IMR-90 (cell line): ENCODE results near the gene SRSF3. TPM values are rescaled to one million over a fixed set of nuclear protein-coding genes. Genes with fewer than 3 reads are reported as not detected.

Source experiments
- ATAC-seq: fragments of 200-7000 bp; cut with Tn5 transposase; 2 replicates; pipeline ENCODE4 v1.9.1; 2020; ENCODE audit warnings: low read depth, mild to moderate bottlenecking, moderate library complexity
- BruUV-seq: library from RNA; stranded (reverse); fragments of 400-500 nt; replicated peaks from 2 replicates; lab custom pipeline; 2021; lab: Mats Ljungman, UMichigan
- CTCF ChIA-PET: fragments of 300-600 bp; formaldehyde crosslinking; extraction: SDS; loops from one replicate; lab custom pipeline; 2021; ENCODE audit warnings: antibody characterized with exemption; lab: Yijun Ruan, JAX
- POLR2A ChIA-PET: fragments of 300-600 bp; sonication (Branson Sonifier 250); formaldehyde crosslinking; loops from one replicate; lab custom pipeline; 2022; ENCODE audit warnings: antibody characterized with exemption; ENCODE audit not compliant: unreplicated experiment; lab: Charles Lee
- DNase-seq: peaks from one replicate; pipeline ENCODE4 v3.0.0; 2013
- H2AFZ ChIP-seq: replicated peaks from 2 replicates; pipeline ENCODE3; 2013; ENCODE audit warnings: low read length, mild to moderate bottlenecking; ENCODE audit not compliant: poor library complexity
- H2AK5ac ChIP-seq: 2 replicates; pipeline ENCODE4 v1.6.1; 2013; ENCODE audit warnings: low read depth, low read length, inconsistent platforms
- H2AK9ac ChIP-seq: replicated peaks from 2 replicates; pipeline ENCODE3; 2013; ENCODE audit warnings: mild to moderate bottlenecking, low read depth, low read length, moderate library complexity; ENCODE audit not compliant: poor library complexity
- H2BK120ac ChIP-seq: 2 replicates; pipeline ENCODE4 v1.6.1; 2013; ENCODE audit warnings: low read depth, low read length, inconsistent platforms
- H2BK15ac ChIP-seq: 3 replicates; pipeline ENCODE4 v1.6.1; 2013; ENCODE audit warnings: low read depth, low read length, inconsistent platforms
- H2BK20ac ChIP-seq: 2 replicates; pipeline ENCODE4 v1.6.1; 2013; ENCODE audit warnings: low read depth, mild to moderate bottlenecking, inconsistent platforms, low read length, moderate library complexity
- H2BK5ac ChIP-seq: 2 replicates; pipeline ENCODE4 v1.6.1; 2013; ENCODE audit warnings: mild to moderate bottlenecking, low read depth, low read length, inconsistent platforms; ENCODE audit not compliant: poor library complexity, severe bottlenecking
- H3K14ac ChIP-seq: replicated peaks from 2 replicates; pipeline ENCODE4 v1.6.1; 2013; ENCODE audit warnings: low read depth, low read length, inconsistent platforms
- H3K18ac ChIP-seq: 2 replicates; pipeline ENCODE4 v1.6.1; 2013; ENCODE audit warnings: low read depth, low read length, control low read depth
- H3K23ac ChIP-seq: 2 replicates; pipeline ENCODE4 v1.6.1; 2013; ENCODE audit warnings: low read depth, low read length, inconsistent platforms
- H3K27ac ChIP-seq: 2 replicates; pipeline ENCODE4 v1.5.1; 2013; ENCODE audit warnings: mild to moderate bottlenecking, control low read depth, low read length; ENCODE audit not compliant: insufficient read depth
- H3K27me3 ChIP-seq: 2 replicates; pipeline ENCODE4 v1.6.1; 2013; ENCODE audit warnings: low read length; ENCODE audit not compliant: control insufficient read depth, insufficient read depth
- H3K36me3 ChIP-seq: 2 replicates; pipeline ENCODE4 v1.6.1; 2013; ENCODE audit warnings: low read length, mixed read lengths; ENCODE audit not compliant: control insufficient read depth, insufficient read depth
- H3K4ac ChIP-seq: 2 replicates; pipeline ENCODE4 v1.6.1; 2013; ENCODE audit warnings: low read depth, low read length, inconsistent platforms
- H3K4me1 ChIP-seq: 2 replicates; pipeline ENCODE4 v1.6.1; 2013; ENCODE audit warnings: low read length, mixed read lengths; ENCODE audit not compliant: control insufficient read depth, insufficient read depth
- H3K4me2 ChIP-seq: 2 replicates; pipeline ENCODE4 v1.6.1; 2013; ENCODE audit warnings: low read depth, mild to moderate bottlenecking, control low read depth, low read length, moderate library complexity
- H3K4me3 ChIP-seq: 2 replicates; pipeline ENCODE4 v1.5.1; 2013; ENCODE audit warnings: low read depth, mild to moderate bottlenecking, control low read depth, low read length, moderate library complexity; ENCODE audit not compliant: insufficient read depth
- H3K56ac ChIP-seq: 2 replicates; pipeline ENCODE4 v1.6.1; 2013; ENCODE audit warnings: low read length, inconsistent platforms; ENCODE audit not compliant: insufficient read depth; ENCODE audit errors: extremely low read depth
- H3K79me1 ChIP-seq, 2 experiments: 2 replicates each; pipeline ENCODE4 v1.6.1; 2013; ENCODE audit warnings: low read length in 2 of 2, inconsistent platforms in 1 of 2, low read depth in 1 of 2
- H3K9ac ChIP-seq: 2 replicates; pipeline ENCODE4 v1.6.1; 2013; ENCODE audit warnings: low read depth, low read length, control low read depth
- H3K9me1 ChIP-seq: 2 replicates; pipeline ENCODE4 v1.6.1; 2013; ENCODE audit warnings: low read length, inconsistent platforms; ENCODE audit not compliant: insufficient read depth
- H3K9me3 ChIP-seq: 2 replicates; pipeline ENCODE4 v1.6.1; 2013; ENCODE audit warnings: low read length; ENCODE audit not compliant: control insufficient read depth, insufficient read depth
- H4K20me1 ChIP-seq: 2 replicates; pipeline ENCODE4 v1.6.1; 2013; ENCODE audit warnings: low read length, inconsistent platforms; ENCODE audit not compliant: insufficient read depth
- H4K5ac ChIP-seq: 2 replicates; pipeline ENCODE4 v1.6.1; 2013; ENCODE audit warnings: mild to moderate bottlenecking, low read depth, low read length, control low read depth
- H4K8ac ChIP-seq, 2 experiments: 2 replicates each; pipeline ENCODE4 v1.6.1; 2013; ENCODE audit warnings: low read depth in 2 of 2, low read length in 2 of 2, control low read depth in 1 of 2, inconsistent platforms in 1 of 2
- H4K91ac ChIP-seq: 2 replicates; pipeline ENCODE4 v1.6.1; 2013; ENCODE audit warnings: low read depth, low read length, inconsistent platforms; ENCODE audit not compliant: insufficient read depth
- MAFK ChIP-seq: IDR thresholded peaks from 2 replicates; pipeline ENCODE4 v1.6.1; 2012; ENCODE audit warnings: low read depth, low read length, improper control_type of control experiment
- WGBS, 2 experiments: methylation state at CpG; one replicate each; pipeline versions ENCODE4 v1.1.5 to v1.1.7; 2013; ENCODE audit warnings: missing lambda C conversion rate in 2 of 2; ENCODE audit not compliant: insufficient read length in 1 of 2; ENCODE audit errors: extremely low coverage in 2 of 2; 5-methylcytosine and 5-hydroxymethylcytosine counted together
- dilution Hi-C: fragments of 300-500 bp; cut with HindIII; formaldehyde crosslinking; loops from one replicate; pipeline ENCODE4 v1.14.3; 2018; ENCODE audit warnings: low sequenced_read_pairs; ENCODE audit not compliant: unreplicated experiment
- in situ Hi-C: fragments of 300-500 bp; cut with MboI; formaldehyde crosslinking; loops from 3 replicates; pipeline ENCODE4 v1.14.3; 2019; ENCODE audit warnings: low sequenced_read_pairs, inconsistent platforms, mixed read lengths
- intact Hi-C: fragments of 100-400 bp; cut with micrococcal nuclease; formaldehyde crosslinking; loops from 2 replicates; pipeline ENCODE4 v1.10.0; 2022
- polyA plus RNA-seq, 3 experiments: library from polyadenylated mRNA; depleted of rRNA; stranded (reverse); fragments of >200 nt; gene quantifications; 2 replicates each; pipeline ENCODE4 v1.2.3, GENCODE V29; 2012; ENCODE audit warnings: low replicate concordance in 1 of 3
- total RNA-seq: library from RNA; depleted of rRNA; stranded (reverse); fragments of >200 nt; gene quantifications from 2 replicates; pipeline ENCODE4 v1.2.3, GENCODE V29; 2012

Gene SRSF3
- total and polyA plus RNA-seq, 2 of the 4 experiments (the other 2 are of a cell fraction): 237 to 297 TPM

DNA sequence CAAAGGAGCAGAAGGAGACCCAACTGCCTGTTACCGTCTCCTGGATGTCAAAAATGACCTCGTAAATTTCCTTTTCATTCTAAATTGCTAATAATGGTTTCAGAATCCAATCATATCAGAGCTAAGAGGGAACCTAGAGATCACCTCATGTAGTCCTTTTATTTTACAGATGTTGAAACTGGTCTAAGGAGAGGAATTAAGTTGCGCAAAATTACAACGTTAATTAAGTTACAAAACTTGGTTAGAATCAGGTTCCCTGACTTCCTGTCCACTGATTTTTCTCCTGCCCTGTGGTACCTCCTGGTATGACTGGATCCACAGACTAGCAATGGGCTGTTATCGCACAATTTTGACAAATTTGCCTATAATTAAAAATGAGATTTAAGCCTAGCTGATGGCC, 37.9 kb upstream of the SRSF3 start:
- Histone ChIP-seq H3K23ac (no peak overlapping the region), H3K79me1 (no peaks in the 10 kb centered on the region), H2BK120ac (no peak overlapping the region), H3K27me3 (no peaks in the 10 kb centered on the region), H3K4me1 (peaks cover 1% of the 10 kb centered on the region; the same call in 1 of the 2 replicates), H3K9me1 (no peaks in the 10 kb centered on the region), H3K4ac (no peak overlapping the region), H3K27ac (no peak overlapping the region), H2BK15ac (no peak overlapping the region), H3K36me3 (no peaks in the 10 kb centered on the region), H3K56ac (no peak overlapping the region), H3K14ac (no peak overlapping the region), H2AFZ (no peak overlapping the region), H2BK5ac (no peak overlapping the region), H3K4me2 (no peak overlapping the region), H3K9ac (no peak overlapping the region), H2BK20ac (no peak overlapping the region), H2AK9ac (no peak overlapping the region), H4K8ac (no peak overlapping the region), H3K9me3 (no peaks in the 10 kb centered on the region), H3K18ac (no peak overlapping the region), H4K91ac (no peak overlapping the region), H4K5ac (no peak overlapping the region), H2AK5ac (no peak overlapping the region), H4K20me1 (no peaks in the 10 kb centered on the region), H3K4me3 (no peak overlapping the region)
- DNase-seq: no peak
- ATAC-seq: no peak
- intact Hi-C loops (no loop called here), dilution Hi-C loops (no loop called here), in situ Hi-C loops (no loop called here)
- TF ChIP-seq MAFK: no peak
- WGBS, 2 experiments: 80% methylated on average over 2 of the region's 5 CpGs; no CpG with 5 or more reads in 1 of the 2 experiments
- ChIA-PET CTCF (no interaction called here), POLR2A (no interaction called here)
- no TSS peak for BruUV-seq
